Measurements from ENCODE around the gene APOBEC3H.

Gene APOBEC3H

DNA sequence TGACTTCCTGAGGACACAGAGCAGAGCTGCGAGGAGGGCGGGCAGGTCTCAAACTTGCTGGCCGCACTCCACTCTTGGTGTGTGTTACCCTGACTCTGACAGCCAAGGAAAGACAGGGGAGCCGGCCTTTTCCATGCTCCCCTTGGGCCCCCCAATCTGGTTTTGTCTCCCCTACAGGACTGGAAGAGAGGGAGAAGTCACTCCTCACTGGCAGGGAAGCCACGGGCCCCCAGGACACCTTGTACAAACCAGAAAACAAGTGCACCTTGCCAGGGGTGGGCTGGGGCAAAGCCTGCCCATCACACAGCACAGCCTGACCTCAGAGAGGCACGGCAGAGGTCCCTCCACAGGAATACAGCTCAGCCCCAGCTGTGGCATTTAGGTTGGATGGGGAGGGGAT is 35.2 kb downstream of the APOBEC3H start:
- TF ChIP-seq, protein P1, sequence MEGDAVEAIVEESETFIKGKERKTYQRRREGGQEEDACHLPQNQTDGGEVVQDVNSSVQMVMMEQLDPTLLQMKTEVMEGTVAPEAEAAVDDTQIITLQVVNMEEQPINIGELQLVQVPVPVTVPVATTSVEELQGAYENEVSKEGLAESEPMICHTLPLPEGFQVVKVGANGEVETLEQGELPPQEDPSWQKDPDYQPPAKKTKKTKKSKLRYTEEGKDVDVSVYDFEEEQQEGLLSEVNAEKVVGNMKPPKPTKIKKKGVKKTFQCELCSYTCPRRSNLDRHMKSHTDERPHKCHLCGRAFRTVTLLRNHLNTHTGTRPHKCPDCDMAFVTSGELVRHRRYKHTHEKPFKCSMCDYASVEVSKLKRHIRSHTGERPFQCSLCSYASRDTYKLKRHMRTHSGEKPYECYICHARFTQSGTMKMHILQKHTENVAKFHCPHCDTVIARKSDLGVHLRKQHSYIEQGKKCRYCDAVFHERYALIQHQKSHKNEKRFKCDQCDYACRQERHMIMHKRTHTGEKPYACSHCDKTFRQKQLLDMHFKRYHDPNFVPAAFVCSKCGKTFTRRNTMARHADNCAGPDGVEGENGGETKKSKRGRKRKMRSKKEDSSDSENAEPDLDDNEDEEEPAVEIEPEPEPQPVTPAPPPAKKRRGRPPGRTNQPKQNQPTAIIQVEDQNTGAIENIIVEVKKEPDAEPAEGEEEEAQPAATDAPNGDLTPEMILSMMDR (IDR thresholded peaks at IDR 0.05; ENCODE audit: insufficient read depth, low read length, poor library complexity, severe bottlenecking), result no peak
- H3K4me3 ChIP-seq (replicated peaks; ENCODE audit: low read depth, low read length), result no peak overlapping the region
- H3K36me3 ChIP-seq (ENCODE audit: control insufficient read depth, insufficient read depth, low read length), result no peaks in the 10 kb centered on the region; the same call in none of the 2 replicates
- H3K27me3 ChIP-seq (replicated peaks; ENCODE audit: control insufficient read depth, insufficient read depth, low read length), result no peaks in the 10 kb centered on the region
- no peak for DNase-seq (ENCODE audit: extremely low read depth, insufficient read length)

DNA sequence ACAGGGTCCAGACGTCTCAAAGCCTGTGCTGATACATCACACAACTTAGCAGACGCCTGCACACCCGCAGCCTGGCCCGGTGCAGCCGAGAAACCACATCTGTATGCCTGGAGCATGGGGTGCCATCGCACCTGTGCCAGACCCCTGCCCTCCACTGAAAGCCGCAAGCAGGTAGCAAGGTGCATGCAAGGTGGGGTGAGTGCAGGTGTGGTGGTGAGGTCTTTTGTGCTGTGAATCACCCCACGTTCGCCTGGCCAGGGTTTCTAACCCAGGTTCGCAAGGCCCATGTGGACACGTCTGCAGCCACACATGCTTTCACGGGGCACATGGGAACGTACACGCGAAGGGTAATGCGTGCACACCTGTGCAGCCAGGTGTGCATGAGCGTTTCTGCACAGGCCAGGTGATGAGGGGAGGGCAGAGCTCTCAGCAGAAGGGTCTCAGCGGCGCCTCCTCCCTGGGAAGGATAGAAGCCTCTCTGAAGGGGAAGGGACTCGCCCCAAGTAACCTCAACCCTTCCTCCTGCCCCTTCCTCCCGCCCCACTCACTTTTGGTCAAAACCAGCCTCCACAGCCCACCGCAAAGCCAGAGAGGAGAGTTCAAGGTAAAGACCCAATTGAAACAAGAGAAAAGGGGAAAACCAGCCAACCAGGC is 36.0 kb downstream of the APOBEC3H start:
- H3K36me3 ChIP-seq (ENCODE audit: control insufficient read depth, insufficient read depth, low read length), result no peaks in the 10 kb centered on the region; the same call in none of the 2 replicates
- H3K27me3 ChIP-seq (replicated peaks; ENCODE audit: control insufficient read depth, insufficient read depth, low read length), result no peaks in the 10 kb centered on the region
- no peak overlapping the region for H3K4me3 ChIP-seq (replicated peaks; ENCODE audit: low read depth, low read length)
- TF ChIP-seq, protein P1 (IDR thresholded peaks at IDR 0.05; ENCODE audit: insufficient read depth, low read length, poor library complexity, severe bottlenecking), result no peak
- DNase-seq (ENCODE audit: extremely low read depth, insufficient read length), result no peak

GRCh38 chr22:39133871-39134270 is 36.8 kb downstream of the APOBEC3H start:
- DNase-seq (ENCODE audit: extremely low read depth, insufficient read length), result no peak
- H3K36me3 ChIP-seq (ENCODE audit: control insufficient read depth, insufficient read depth, low read length), result no peaks in the 10 kb centered on the region; the same call in none of the 2 replicates
- H3K4me3 ChIP-seq (replicated peaks; ENCODE audit: low read depth, low read length), result no peak overlapping the region
- TF ChIP-seq, protein P1 (IDR thresholded peaks at IDR 0.05; ENCODE audit: insufficient read depth, low read length, poor library complexity, severe bottlenecking), result no peak
- H3K27me3 ChIP-seq (replicated peaks; ENCODE audit: control insufficient read depth, insufficient read depth, low read length), result no peaks in the 10 kb centered on the region

DNA sequence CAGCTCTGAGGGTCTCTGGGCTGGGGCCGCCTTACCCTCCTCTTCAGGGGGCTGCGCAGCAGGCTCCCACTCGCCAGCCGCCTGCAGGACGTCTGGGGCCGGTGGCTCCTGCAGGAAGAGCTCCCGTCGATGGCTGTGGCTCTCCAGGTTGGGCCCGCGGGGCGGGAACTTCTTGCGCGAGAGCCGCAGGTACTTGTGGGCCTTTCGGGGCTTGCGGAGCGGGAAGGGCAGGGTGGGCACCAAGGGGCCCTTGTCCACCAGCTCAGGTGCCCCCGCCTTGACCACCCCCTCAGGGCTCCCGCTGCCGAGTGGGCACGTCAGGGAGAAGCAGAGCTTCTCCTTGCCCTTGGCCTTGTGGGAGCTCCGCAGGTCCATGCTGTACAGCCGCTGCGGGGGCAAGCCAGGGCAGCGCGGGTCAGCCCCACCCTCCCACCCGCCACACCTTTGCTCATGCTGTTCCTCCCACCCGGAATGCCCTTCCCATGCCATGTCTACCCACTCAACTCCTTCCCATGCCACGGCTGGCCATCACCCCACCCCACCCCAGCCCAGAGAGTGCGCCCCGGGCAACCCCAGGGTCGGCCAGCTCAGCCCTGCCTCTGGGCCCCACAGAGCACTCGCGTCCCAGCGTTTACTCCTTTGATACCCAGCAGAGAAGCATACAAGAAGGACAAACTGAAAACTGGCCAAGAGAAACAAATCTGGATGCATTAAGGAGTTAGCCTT is 37.5 kb downstream of the APOBEC3H start:
- TF ChIP-seq, protein P1 (IDR thresholded peaks at IDR 0.05; ENCODE audit: insufficient read depth, low read length, poor library complexity, severe bottlenecking), result no peak
- H3K36me3 ChIP-seq (ENCODE audit: control insufficient read depth, insufficient read depth, low read length), result no peaks in the 10 kb centered on the region; the same call in none of the 2 replicates
- no peaks in the 10 kb centered on the region for H3K27me3 ChIP-seq (replicated peaks; ENCODE audit: control insufficient read depth, insufficient read depth, low read length)
- H3K4me3 ChIP-seq (replicated peaks; ENCODE audit: low read depth, low read length), result no peak overlapping the region
- no peak for DNase-seq (ENCODE audit: extremely low read depth, insufficient read length)

DNA sequence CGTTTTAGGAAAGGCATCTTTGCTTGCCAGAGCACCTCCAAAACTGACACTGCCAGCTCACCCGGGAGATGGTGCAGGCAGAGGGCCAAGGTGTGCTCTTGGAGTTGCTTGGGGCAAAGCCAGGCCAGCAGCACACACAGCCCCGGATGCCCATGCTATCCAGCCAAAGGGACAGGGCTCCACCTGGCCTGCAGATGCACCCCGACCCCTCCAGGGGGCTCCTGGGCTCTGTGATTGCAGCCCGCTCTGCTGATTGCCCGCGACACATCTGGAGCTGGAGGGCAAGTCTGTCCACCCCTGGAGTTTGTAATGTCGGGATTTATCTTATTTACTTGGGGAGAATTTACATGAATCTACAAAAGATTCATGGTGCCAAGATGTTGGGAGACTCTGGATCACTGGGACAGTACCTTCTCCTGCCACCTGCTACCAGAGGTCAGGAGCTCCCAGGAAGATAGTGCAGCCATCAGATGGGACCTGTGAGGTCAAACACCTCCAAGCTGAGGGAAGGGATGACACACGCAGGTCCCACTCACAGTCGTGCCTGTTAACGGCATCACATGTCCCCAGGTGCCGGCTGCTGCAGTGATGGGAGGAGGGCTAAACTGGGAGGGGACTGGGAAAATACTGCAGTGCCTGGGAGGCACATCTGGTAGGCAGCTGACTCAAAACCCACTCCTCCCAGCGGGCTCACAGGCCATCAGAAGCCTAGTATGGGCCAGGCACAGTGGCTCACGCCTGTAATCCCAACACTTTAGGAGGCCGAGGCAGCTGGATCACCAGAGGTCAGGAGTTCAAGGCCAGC is 38.2 kb downstream of the APOBEC3H start:
- no peak overlapping the region for H3K4me3 ChIP-seq (replicated peaks; ENCODE audit: low read depth, low read length)
- H3K36me3 ChIP-seq (ENCODE audit: control insufficient read depth, insufficient read depth, low read length), result peaks cover 3% of the 10 kb centered on the region
- TF ChIP-seq, protein P1 (IDR thresholded peaks at IDR 0.05; ENCODE audit: insufficient read depth, low read length, poor library complexity, severe bottlenecking), result peak; percentile 79
- DNase-seq (ENCODE audit: extremely low read depth, insufficient read length), result no peak
- H3K27me3 ChIP-seq (replicated peaks; ENCODE audit: control insufficient read depth, insufficient read depth, low read length), result no peaks in the 10 kb centered on the region
